Mucosa of descending colon (tissue), 3 donors: ENCODE data around the gene BLNK. TPM values are rescaled to one million over a fixed set of nuclear protein-coding genes. Genes with fewer than 3 reads are reported as not detected.
A peak's percentile ranks its signal among the peaks of the same experiment; 100 is the strongest.

ENCODE experiments used
- ATAC-seq: fragments of 200-7000 bp; cut with Tn5 transposase; one replicate; pipeline ENCODE4 v1.9.1; 2020; ENCODE audit warnings: mild to moderate bottlenecking, moderate library complexity
- DNase-seq, 3 donors: peaks; one replicate each; pipeline ENCODE4 v3.0.0-alpha.2; 2020
- H3K36me3 ChIP-seq: fragments of 200-600 bp; one replicate; pipeline ENCODE4 v1.8.0; 2021; ENCODE audit warnings: low read depth, mild to moderate bottlenecking
- H3K4me1 ChIP-seq: fragments of 200-600 bp; one replicate; pipeline ENCODE4 v1.8.0; 2021; ENCODE audit warnings: low read depth, mild to moderate bottlenecking
- H3K4me3 ChIP-seq: fragments of 200-600 bp; one replicate; pipeline ENCODE4 v1.8.0; 2021; ENCODE audit warnings: mild to moderate bottlenecking
- H3K9me3 ChIP-seq: fragments of 200-600 bp; one replicate; pipeline ENCODE4 v1.8.0; 2021; ENCODE audit warnings: mild to moderate bottlenecking
- CTCF ChIP-seq: fragments of 200-600 bp; IDR thresholded peaks from one replicate; pipeline ENCODE4 v1.8.0; 2022; ENCODE audit warnings: antibody characterized with exemption, mild to moderate bottlenecking
- intact Hi-C, 2 donors: fragments of 100-400 bp; cut with DNase I in 1 of 2; cut with micrococcal nuclease in 1 of 2; formaldehyde crosslinking; loops; one replicate each; pipeline versions ENCODE4 v1.11.0 to v1.11.1; 2022; cut with DNase I, micrococcal nuclease
- long read RNA-seq, 2 donors: library from polyadenylated mRNA; unstranded; transcript quantifications; one replicate each; pipeline ENCODE4 v2.0.0, GENCODE V29; 2019 to 2021
- total RNA-seq, 3 donors: library from RNA; stranded (reverse); fragmentation: NEBNext Ultra II Directional in 2 of 3; extraction: Animal tissue kit (Norgen Biotek cat#: 25700) in 2 of 3; gene quantifications; one replicate each; pipeline versions ENCODE4 v1.2.1 to v1.2.4, GENCODE V29; 2021 to 2023
- donor health status: DM: no; HTN: no; CAD: no; lungs with moderate emphysema.
- donor health status: DM: no; HTN: no; CAD: no.
- donor health status: DM: no; HTN: yes; CAD: no.

The BLNK gene
- total RNA-seq, result 10 to 100 TPM; 13.2 to 45.7 (median 30.4) TPM
- long read RNA-seq, donor 1, partial matches to known transcripts, result 1 of 5 reads
- long read RNA-seq, donor 1, other reads (novel, unspliced or antisense), result 1 of 5 reads
- long read RNA-seq, donor 2, partial matches to known transcripts, result 3 of 11 reads
- long read RNA-seq, donor 2, other reads (novel, unspliced or antisense), result 2 of 11 reads

DNA sequence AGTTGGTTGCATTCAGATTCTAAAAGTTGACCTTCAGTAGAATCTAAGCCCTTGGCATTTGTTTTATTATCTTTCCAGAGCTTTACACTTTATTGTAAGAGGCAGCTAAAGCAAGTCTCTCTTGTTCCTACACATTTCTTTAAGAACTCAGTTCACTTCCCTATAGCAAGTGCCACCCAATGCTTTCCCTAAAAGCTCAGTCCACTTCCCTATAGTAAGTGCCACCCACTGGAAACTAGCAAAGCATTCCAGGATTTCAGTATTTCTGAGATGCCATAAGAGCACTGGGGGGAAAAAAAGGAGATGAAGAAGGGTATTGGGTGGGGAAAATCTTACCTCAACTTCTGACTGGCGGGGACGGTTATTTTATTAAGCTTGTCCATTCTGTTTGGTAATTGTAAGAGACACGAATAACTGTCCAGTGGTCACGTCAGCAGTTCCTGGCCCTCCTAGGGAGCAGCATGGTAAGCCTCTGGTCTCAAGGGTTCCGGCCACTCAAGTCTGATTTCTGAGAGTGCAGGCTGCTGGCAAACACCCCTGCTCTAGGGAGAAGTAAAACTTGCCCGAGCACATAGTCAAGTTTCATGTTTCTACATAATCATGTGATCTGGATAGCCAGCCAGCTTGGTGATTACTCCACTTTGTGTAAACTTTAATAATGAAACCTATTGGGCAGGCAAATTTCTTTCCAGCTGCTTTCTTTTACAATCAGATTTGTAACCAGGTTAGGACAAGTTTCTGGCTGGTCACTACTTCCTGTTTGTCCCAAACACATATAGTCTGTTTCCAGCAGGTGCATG lies at the start of gene BLNK:
Gene BLNK, minus strand, starts transcription at position 554 of the 800 bp plus-strand sequence. Its CDS starts 171 bp downstream, at position 383.
- Histone ChIP-seq H3K9me3 (no peaks in the 10 kb centered on the region), H3K4me3 (no peak within 1 kb of the TSS), H3K36me3 (no peaks in the 10 kb centered on the region), H3K4me1 (peaks cover 29% of the 10 kb centered on the region)
- intact Hi-C loops, result no loop called here
- TF ChIP-seq CTCF, result no peak
- ATAC-seq, result peak; percentile 74
- DNase-seq, result peak; percentile 66 to 87 (median 70)

DNA sequence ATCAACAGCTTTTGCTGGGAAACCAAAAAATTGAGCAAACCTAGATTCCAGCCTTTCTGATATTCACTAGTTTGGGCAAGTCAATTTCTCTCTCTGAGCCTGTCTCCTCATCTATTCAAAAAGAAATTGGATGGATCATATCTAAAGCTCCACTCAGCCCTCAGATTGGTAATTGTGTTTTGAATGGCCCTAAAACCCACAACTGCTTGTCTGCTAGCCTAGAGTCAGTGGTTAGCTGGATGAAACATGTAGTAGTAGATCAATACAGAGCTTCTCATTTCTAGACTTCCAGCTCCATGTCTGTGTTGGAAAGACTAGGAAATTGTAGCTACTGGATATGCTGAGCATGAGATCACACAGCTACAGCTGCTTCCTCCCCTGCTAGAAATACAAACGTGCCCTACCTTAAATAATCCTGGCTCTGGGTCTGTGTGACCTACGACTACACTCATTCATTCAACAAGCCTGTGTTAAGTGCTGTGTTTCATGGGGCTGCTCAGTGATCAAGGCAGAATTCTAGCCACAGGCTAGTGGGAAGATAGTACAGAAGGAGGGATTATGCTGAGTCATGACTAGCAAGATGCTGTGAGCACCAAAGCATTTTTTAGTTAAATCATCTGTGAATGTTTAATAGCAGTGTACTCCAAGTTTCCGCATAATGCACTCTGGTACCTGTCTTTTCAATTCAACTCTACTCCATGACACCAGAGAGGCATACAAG lies 48.5 kb upstream of the BLNK start:
- no peaks in the 10 kb centered on the region for H3K4me1 ChIP-seq
- TF ChIP-seq CTCF, result no peak
- intact Hi-C loops, result no loop called here
- H3K36me3 ChIP-seq, result no peaks in the 10 kb centered on the region
- DNase-seq (no peak), ATAC-seq (peak; percentile 18)
- H3K9me3 ChIP-seq, result no peaks in the 10 kb centered on the region
- H3K4me3 ChIP-seq, result no peak overlapping the region

- DNase-seq (no peak), ATAC-seq (no peak)
- TF ChIP-seq CTCF, result no peak
- no peaks in the 10 kb centered on the region for H3K4me1 ChIP-seq
- no peaks in the 10 kb centered on the region for H3K9me3 ChIP-seq
- no peaks in the 10 kb centered on the region for H3K36me3 ChIP-seq
- intact Hi-C loops, result no loop called here
- no peak overlapping the region for H3K4me3 ChIP-seq
These were observed 45.9 kb upstream of the BLNK start for GRCh38 chr10:96317067-96317833.

DNA sequence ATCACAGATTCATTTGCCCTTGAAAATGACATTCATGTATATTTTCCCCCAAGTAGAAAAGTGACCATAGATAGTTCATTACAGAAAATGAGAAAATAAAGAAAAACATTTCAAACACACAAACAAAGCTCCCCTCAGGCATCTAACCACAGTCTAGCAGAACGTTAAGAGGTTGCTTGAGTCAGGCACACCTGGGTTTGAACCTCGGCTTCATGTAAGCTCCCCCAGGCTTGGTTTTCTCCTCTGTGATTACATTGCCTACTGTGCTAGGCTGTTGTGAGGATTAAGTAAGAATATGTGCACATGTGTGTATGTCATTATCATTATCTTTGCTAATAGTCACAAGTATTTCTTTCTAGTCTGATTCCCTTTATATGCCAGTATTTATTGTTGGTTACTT lies 42.0 kb upstream of the BLNK start:
- H3K4me3 ChIP-seq, result no peak overlapping the region
- intact Hi-C loops, result no loop called here
- ATAC-seq (no peak), DNase-seq (no peak)
- no peaks in the 10 kb centered on the region for H3K36me3 ChIP-seq
- no peaks in the 10 kb centered on the region for H3K4me1 ChIP-seq
- no peaks in the 10 kb centered on the region for H3K9me3 ChIP-seq
- no peak for TF ChIP-seq CTCF

DNA sequence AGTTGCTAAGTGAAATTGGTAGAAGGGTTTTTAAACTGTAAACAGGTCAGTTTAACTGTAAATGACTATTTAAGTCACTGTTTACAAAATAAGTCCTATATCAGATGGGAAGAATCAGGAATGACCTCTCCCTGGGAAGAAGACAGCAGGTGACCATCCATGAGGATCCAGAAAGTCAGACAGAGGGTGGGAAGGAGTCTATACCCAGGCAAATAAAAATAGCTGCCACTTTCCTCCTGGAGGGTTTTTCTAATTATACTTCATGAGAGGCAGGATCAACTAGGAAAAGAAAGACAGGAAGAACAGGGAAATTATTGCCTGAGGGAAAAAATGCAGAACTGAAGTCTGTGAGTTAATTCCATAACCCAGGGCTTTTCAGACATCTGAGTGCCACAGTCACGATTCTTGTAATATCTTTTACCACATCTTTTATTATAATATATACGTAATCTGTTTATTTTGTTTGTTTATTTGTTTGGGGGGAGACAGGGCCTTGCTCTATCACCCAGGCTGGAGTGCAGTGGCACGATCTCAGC lies 39.9 kb upstream of the BLNK start:
- no peak overlapping the region for H3K4me3 ChIP-seq
- ATAC-seq, result no peak
- no peaks in the 10 kb centered on the region for H3K4me1 ChIP-seq
- no peaks in the 10 kb centered on the region for H3K36me3 ChIP-seq
- no peak for DNase-seq
- intact Hi-C loops, result no loop called here
- no peak for TF ChIP-seq CTCF
- H3K9me3 ChIP-seq, result no peaks in the 10 kb centered on the region
